HT-29 (cell line): ENCODE data around the gene B4GALNT1. TPM values are rescaled to one million over a fixed set of nuclear protein-coding genes. Genes with fewer than 3 reads are reported as not detected.
A peak's percentile ranks its signal among the peaks of the same experiment; 100 is the strongest.
"Not testable (repeated sequence)": the region's sequence is repeated elsewhere in the genome, so short reads cannot be mapped to it uniquely, and the experiment has no call there.

Experiments used
- DNase-seq: peaks from one replicate; pipeline ENCODE4 v3.0.0-alpha.2; 2015; ENCODE audit warnings: low spot score
- total RNA-seq: library from RNA; depleted of rRNA; stranded (reverse); fragments of >200 nt; shearing (Covaris generic); gene quantifications from 2 replicates; pipeline ENCODE4 v1.2.3, GENCODE V29; 2014

B4GALNT1 gene
- total RNA-seq, 1 experiment from 2014 or later, result 3.1 TPM

DNA sequence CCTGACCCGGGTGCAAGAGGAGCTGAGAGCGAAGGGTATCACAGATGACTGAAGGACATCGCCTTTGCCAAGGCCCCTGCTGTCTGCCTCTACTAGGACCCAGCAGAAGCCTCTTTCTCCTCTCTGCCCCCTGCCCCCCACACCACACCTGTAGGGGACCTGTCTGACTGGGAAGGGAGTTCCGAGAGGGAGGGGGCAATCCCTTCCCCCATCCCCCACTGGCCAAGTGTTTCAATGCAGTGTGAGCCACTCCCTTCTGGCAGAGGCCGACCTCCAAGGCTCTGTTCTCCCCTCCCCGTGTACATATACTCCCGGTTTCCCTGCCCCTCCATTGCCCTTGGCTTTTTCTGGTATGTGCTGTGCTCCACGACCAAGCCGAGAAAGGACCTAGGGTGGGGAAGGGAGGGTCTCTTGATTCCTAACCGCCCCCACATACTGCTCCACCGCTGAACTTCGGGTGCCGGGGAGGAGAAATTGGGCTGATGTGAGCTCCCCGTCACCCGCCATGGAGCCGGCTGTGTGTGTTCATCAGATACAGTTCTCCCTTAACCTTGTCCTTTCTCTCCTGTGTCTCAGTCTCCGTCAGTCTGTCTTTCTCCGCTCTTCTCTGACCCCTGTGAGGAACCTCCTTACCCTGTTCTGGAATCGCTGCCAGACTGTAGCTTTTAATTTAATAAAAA lies 23.8 kb downstream of the B4GALNT1 start:
- no peak for DNase-seq

DNA sequence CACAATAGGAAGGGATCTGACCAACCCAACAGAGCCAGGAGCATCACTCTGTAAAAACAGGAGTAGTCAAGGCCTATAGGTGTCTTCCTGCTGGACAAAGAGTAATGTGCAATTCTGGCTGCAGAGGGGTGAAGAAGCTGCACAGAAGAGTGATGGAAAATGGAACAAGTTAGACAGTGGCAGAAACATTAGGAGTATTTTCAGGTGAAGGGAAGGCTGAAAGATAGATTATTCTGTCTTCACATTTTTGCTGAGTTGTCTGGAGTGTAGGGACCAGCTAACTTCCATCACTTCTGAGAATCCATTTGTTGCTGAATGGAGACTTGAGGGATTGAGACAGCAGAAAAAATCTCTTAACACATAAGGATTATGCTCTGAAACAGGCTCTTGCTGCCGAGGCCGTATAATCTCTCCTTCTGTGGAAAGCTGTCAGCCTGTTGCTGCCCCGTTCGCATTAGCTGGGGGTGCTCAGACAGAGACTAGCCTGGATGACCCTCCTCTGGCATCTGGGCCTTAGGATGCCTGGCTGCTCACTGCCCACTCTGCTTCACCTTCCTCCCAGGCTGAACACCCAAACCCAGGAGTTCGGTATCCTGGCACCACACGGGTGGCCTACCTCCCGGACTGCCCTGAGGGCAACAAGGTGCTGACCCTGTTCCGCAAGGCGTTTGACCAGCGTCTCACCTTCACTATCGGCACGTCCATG lies 24.9 kb downstream of the B4GALNT1 start:
- no peak for DNase-seq

DNA sequence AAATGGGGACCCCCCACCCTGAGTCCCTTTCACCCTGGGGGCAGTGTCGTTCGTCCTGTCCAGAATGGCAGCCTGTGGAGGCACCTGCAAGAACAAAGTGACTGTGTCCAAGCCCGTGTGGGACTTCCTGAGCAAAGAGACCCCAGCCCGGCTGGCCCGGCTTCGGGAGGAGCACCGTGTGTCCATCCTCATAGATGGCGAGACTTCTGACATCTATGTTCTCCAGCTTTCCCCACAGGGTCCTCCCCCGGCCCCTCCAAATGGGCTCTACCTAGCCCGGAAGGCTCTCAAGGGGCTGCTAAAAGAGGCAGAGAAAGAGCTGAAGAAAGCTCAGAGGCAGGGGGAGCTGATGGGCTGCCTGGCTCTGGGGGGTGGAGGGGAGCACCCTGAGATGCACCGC lies 26.2 kb downstream of the B4GALNT1 start:
- no peak for DNase-seq

DNA sequence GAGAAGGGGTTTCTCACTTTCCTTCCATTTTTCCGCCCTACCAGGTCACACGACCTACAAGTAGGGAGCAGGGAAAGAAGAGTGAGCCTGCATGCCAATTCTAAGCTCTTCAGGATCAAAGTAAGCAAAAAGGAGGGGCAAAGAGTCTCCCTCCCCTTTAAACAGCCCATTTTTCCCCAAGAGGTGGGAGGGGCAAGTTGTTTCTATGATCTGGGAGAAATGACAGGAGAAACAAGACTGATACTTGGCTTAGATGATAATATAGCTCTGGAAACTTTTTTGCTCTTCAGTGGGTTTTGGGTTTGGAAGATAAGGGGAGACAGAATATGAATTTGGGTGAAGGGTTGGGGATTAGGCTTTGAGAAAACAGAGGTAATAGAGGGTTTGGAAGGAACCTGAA lies 26.6 kb downstream of the B4GALNT1 start:
- DNase-seq, result no peak

DNA sequence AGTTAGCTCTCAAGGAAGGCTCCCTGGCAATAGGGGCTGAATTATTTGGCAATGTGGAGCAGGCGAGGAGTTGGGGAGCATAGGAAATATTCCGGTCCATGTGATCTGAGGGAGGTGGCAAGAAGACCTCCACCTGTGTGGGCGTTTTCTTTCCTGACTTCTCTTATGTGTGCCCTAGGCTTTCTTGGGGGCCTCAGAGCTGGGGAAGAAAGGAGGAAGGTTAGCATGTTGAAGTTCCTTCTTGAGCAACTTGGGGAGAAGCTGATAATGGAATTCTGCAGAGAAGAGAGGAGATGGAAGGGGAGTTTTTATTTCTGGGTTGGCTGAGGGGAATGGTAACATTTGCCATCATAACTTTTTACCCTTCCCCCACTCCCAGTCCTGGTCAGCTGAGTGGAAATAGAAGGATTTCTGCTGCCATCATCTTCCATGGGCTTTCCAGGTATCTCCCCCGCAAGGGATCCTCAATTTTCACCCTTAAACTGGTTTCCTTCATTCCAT lies 27.1 kb downstream of the B4GALNT1 start:
- no peak for DNase-seq

DNA sequence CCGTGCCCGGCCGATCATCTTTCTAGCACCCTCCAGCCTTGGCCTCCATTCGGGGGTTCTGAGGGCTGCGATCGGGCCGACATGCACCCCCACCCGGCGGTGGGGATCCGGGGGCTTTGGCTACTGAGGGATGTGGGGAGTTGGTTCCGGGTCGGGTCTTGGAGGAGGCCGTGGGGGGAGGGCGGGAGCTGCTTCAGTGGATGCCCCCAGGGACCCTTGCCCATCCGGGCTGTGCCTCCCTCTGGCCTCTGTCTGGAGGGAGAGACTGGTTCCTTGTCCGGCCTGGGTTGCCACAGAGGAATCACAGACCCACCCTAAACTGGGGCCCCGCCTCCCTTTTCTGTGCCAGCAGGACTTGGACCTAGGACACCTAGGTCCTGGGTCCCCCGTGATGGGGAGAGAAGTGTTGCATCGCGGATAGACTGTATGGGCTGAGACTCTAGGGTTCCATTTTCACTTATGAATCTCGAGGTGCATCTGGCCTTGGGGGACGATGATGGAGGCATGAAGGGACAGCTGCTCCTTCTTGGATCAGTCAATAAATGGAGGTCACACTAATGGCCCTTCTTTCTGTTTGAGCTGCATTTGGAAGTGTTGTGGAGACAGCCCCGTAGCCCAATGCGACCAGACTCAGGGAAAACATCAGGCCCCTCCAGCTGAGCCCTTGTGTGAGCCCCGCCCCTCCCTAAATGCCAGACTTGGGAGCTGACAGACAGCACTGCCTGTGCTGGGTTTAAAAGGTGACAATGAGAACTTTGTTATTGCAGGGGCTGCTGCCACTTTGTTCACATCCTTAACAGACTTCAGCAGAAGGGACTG lies 27.8 kb downstream of the B4GALNT1 start:
- no peak for DNase-seq

DNA sequence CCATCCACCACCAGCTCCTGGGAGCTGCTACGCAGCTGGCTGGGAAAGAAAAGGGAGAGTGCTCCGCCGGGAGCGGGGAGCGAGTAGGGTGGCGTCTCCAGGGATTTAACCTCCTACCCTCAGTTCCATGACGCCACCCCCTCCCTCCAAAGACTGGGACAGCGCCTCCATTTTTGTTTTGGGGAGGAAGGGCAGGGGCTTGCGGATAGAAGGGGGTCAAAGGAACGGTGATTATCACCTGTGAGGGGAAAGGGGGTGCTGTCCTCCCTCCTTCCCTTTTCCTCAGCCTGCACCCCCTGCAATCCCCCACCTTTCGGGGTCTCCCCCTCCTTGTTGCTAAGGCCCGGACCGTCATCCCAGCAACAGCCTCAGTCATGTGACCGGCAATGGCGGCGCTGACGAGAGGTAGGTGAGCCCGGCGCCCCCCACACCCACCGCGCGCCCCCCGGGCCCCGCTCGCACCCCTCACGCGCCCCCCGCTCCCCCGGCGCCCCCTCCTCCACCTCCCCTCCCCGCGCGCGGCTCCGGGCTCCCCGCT lies 28.5 kb downstream of the B4GALNT1 start, which contains the start of gene DTX3:
Gene DTX3, plus strand, starts transcription at position 371 of the 538 bp plus-strand sequence. CDS start 1,694 bp downstream, outside the sequence.
- no peak for DNase-seq

DNA sequence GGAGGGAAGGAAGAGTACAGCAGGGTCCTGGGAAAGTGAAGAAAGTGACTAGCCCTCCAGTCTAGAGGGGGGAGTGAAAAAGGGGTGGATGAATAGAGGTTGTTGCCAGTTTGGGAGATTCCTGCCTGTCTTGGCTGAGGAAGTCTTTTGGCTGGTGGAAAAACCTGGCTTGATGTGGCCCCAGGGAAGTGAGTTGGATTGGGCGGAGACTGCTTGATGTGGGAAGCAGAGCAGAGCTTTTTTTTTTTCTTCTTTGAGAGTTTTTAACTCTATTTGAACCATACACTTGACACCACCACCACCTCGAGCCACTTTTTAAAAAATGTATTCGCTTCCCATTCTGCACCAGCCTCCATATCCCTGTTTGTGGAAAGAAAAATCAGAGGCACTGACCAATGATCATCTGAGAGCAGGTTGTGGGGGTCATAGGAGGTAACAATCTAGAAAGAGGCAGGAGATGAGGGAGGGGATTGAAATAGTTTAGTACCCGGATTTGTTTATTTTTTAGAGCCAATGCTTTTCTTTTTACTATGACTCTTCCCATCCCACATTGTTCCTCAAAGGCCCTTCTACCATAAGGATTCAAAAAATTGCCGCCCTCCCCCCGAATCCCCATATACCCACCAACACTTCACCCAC lies 29.1 kb downstream of the B4GALNT1 start:
- DNase-seq, result no peak

DNA sequence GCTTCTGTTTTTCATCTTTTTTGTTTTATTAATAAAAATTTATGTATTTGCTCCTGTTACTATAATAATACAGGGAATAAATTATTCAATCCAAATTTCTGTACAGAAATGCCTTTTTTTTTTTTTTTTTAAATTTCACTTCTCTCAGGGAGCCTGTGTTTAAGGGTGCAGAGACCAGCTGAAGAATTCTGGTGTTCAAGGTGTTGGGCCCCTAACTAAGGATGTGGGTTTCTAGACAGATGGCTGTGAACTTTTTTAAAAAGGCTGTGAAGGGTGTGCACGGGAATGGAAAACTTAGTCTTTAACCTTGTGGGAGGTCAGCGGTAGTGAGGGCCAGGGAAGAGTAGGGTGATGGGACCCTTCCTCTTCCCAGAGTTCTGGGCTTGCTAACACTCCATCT lies 29.7 kb downstream of the B4GALNT1 start:
- DNase-seq, result no peak

DNA sequence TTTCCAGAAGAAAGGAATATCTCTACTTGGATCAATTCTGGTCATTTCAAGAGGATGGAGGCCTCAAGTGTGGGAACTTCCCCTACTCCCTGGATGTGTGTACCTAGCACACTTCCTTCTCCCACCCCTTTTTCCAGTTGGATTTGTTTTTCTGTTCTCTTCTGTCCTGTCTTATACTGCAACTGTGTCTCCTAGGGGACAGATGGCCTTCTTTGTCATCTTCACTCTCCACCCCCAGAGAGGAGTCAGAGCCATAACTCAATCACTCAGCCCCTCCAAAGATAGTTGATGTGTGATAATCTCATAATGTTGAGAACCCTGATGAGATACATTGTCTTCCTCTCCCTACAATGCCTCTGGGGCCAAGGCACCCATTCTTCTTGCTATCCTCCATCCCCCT lies 30.5 kb downstream of the B4GALNT1 start:
- DNase-seq, result no peak

DNA sequence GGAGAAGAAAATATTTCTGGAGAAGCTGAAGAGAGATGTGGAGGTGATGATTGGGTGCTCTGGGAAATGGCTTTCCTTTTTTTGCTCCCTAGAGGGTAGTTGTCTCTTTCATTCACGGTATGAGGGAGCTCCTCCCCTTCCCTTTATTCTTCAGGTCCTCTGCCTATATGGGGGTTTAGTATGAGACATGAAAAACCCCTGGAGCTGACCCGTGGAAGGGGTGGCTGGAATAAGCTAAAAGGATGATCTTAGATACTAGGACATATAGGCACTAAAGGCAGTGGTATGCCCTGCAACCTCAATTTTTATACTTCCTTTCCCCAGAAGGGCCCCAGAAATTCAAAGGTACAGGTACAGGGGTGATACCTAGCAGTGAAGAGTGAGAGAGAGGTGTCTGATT lies 32.6 kb downstream of the B4GALNT1 start:
- no peak for DNase-seq

DNA sequence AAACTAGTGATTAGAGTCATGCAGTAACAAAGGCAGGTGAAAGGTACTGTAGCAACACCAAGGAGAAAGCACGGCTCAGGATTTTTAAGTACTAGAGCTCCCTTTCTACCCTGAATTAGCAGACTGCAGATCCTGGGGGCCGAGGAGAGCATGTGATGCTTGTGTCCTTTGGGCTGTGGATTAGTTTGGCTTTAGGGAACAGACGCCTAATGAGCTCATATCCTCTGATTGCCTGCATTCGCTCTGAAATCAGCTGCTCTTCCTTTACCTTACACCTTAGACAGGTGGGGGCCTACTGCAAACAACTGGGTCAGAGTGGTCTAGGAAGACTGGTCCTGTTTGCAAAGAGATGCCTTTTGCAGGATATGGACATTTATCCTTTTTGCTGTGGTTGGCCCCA lies 39.8 kb downstream of the B4GALNT1 start:
- no peak for DNase-seq

DNA sequence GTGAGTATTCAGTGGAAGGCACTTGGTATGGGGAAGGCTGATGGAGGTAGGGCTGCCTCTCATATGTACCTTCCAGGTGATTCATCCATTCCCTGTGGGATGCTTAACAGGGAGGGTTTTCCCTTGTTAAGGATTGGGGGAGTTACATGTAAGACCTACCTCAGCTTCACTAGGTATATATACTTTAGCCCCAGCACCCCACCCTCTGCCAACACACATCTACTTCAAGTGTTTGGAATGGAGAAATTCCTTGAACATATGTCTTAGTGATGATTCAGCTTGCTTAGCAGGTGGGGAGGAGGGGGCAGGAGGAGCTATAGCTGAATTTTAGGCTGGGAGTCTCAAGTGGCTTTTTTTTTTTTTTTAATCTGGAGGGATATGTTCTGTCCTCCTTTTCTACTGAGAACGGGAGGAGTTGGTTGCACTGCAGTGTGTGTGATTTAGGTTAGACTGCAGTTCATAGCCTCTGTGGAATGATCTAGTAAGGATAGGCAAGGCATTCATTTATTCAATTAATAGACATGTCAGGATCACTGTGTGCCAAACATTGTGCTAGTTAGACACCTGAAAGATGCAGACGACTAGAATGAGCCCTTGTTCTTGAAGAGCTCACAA lies 40.3 kb downstream of the B4GALNT1 start:
- DNase-seq, result no peak

DNA sequence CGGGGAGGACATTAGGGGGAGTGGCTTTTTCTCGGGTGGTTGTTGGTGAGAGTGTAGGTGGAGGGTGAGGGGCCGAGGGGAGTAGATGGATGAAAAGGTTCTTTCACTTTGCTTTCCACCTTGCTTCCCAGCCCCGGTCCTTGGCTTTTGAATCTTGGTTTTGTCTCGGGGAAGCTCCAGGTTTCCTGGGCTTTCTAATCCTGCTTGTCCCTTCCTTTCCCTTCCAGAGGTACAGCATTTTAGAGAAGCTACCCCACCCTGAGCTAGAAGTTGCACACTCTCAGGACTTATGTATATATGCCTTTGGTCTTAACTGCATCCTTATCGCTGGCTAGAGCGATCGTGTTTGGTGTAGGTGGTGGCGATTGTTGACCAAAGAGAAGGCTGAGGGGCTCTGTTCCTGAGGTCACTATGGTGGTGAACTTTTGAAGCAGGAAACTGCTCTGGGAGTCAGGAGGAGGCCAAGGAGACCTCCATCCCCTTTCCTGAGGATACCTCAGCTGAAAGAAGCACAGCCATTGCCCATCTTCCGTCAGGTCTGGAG lies 41.1 kb downstream of the B4GALNT1 start:
- DNase-seq, result no peak

DNA sequence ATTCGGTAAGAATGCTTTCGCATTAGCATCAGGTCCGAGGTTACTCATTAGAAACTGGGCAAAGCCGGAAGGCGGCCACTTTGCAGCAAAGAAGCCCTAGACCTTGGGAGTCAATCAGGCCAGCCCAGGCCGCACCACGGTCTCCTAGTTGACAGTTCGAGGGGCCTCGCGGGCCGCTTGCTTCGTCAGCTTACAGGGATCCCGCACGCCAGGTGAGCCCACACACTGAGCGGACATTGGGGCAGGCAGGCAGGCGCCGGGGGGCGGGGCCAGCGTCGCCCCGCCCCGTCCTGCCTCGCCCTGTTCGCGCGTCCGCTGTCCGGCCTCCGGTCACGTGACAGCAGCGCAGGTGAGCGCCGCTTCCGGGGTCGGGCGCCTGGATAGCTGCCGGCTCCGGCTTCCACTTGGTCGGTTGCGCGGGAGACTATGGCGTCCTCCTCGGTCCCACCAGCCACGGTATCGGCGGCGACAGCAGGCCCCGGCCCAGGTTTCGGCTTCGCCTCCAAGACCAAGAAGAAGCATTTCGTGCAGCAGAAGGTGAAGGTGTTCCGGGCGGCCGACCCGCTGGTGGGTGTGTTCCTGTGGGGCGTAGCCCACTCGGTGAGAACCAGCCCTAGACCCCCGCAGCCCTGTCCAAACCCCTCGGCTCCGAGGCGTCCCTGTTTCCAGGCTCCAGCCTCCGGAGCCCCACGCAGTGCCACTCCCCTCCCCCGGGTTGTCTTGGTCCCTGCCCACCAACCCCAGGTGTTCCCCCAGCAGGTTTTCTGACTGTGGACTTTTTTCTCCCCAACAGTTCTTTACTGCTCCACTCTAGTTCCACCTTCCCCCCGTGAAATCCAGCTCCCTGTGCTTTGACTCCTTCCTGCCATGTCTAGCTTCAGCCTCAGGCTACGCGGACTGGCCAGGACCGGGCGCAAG lies 41.9 kb downstream of the B4GALNT1 start, which contains the start of gene PIP4K2C:
Gene PIP4K2C, plus strand, starts transcription at position 329 of the 918 bp plus-strand sequence. Its CDS starts 98 bp downstream, at position 427.
- peak; percentile 91 for DNase-seq

DNA sequence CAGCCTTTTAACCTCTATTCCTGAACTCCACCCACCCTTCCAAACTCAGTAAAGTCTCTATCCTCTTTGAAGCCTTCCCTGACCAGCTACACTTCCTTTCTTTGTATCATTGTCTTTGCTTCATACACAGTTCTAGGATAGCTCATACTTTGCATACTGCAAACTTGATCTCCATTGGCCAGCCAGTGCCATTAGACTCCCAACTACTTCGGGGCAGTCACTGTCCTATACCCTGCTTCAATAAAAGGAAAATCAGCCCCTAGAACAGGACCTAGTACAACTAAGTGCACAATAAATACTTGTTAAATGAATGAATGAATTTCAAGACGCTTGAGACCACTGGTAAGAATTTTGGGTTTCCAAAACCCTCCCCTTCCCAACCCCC lies 42.5 kb downstream of the B4GALNT1 start:
- DNase-seq, result no peak

DNA sequence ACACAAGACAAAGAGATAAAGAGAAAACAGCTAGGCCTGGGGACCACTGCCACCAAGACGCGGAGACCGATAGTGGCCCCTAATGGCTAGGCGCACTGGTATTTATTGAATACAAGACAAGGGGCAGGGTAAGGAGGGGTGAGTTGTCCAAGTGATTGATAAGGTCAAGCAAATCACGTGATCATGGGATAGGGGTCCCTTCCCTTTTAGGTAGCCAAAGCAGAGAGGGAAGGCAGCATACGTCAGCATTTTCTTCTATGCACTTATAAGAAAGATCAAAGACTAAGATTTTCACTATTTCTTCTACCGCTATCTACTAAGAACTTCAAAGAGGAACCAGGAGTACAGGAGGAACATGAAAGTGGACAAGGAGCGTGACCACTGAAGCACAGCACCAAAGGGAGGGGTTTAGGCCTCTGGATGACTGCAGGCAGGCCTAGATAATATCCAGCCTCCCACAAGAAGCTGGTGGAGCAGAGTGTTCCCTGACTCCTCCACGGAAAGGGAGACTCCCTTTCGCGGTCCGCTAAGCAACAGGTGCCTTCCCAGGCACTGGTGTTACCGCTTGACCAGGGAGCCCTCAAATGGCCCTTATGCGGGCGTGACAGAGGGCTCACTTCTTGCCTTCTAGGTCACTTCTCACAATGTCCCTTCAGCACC lies 43.9 kb downstream of the B4GALNT1 start:
- DNase-seq, result not testable (repeated sequence)

DNA sequence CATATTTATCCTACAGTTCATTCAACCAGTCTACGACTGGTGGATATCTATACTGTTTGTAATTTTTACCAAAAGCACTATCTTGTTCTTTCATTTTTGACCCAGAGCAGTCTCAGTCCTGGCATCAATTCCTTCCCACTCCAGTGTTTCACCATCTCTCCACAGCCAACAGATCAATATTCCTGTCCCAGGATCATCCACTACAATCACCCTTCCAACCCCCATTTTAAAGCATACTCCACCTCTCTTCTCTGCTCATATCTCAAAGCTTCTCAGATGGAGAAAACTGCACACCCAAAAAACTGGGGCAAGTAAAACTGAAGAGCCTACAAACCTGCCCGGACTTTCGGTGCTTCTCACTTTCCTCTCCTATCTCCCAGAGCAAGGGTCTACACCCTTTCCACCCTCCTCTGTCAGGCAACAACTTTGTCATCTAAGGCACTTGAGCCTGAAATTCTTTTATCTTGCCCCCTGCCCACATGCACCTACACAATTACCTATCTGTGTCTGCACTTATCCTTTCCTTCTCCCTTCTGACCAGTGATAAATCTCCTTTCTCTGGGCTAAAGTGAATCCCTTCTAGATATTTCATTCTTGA lies 46.1 kb downstream of the B4GALNT1 start:
- DNase-seq, result no peak
